Vagina (tissue), 2 donors: ENCODE data around the gene TMEM163. TPM values are rescaled to one million over a fixed set of nuclear protein-coding genes. Genes with fewer than 3 reads are reported as not detected.

Source experiments
- DNase-seq, 2 donors: peaks; one replicate each; pipeline ENCODE4 v3.0.0-alpha.2; 2017; ENCODE audit errors: extremely low spot score in 2 of 2
- H3K27ac ChIP-seq: fragments of 200-600 bp; sonication (generic); one replicate; pipeline ENCODE4 v1.5.1; 2019
- H3K27me3 ChIP-seq: fragments of 200-600 bp; sonication (generic); one replicate; pipeline ENCODE4 v1.5.1; 2019
- H3K36me3 ChIP-seq, 2 donors: fragments of 200-600 bp; sonication (generic); one replicate each; pipeline ENCODE4 v1.5.1; 2017 to 2019
- H3K4me1 ChIP-seq: fragments of 200-600 bp; sonication (generic); one replicate; pipeline ENCODE4 v1.5.1; 2019
- H3K4me3 ChIP-seq, 2 donors: fragments of 200-600 bp; sonication (generic); 1 replicate in 1 of 2; 2 replicates in 1 of 2; pipeline ENCODE4 v1.5.1; 2016 to 2019
- H3K9me3 ChIP-seq: fragments of 200-600 bp; sonication (generic); one replicate; pipeline ENCODE4 v1.5.1; 2019
- CTCF ChIP-seq, 3 experiments: fragments of 450-650 bp in 2 of 3; fragments of 200-600 bp in 1 of 3; sonication (generic) in 1 of 3; IDR thresholded peaks; one replicate each; pipeline ENCODE4 v1.5.1; 2017 to 2019; ENCODE audit warnings: antibody characterized with exemption in 3 of 3, mild to moderate bottlenecking in 2 of 3, moderate library complexity in 2 of 3
- POLR2A ChIP-seq, 2 donors: fragments of 450-650 bp; IDR thresholded peaks; one replicate each; pipeline ENCODE4 v1.6.1; 2017; ENCODE audit warnings: antibody characterized with exemption in 2 of 2, mild to moderate bottlenecking in 2 of 2, moderate library complexity in 2 of 2
- POLR2AphosphoS5 ChIP-seq, 2 donors: sonication (generic); formaldehyde crosslinking; IDR thresholded peaks; one replicate each; pipeline ENCODE4 v1.9.0; 2017; ENCODE audit warnings: antibody characterized with exemption in 2 of 2, mild to moderate bottlenecking in 2 of 2, low read depth in 1 of 2; ENCODE audit not compliant: insufficient read depth in 1 of 2
- intact Hi-C: fragments of 100-400 bp; cut with DNase I; formaldehyde crosslinking; loops from one replicate; pipeline ENCODE4 v1.15.1; 2023
- total RNA-seq: library from RNA; depleted of rRNA; stranded (reverse); fragments of >200 nt; gene quantifications from one replicate; pipeline ENCODE4 v1.2.3, GENCODE V29; 2016

Gene TMEM163
- total RNA-seq, 1 donor from 2014 or later = not detected

- Histone ChIP-seq H3K4me3 (no peak overlapping the region), H3K9me3 (no peaks in the 10 kb centered on the region), H3K36me3 (no peaks in the 10 kb centered on the region), H3K4me1 (no peaks in the 10 kb centered on the region), H3K27ac (no peak overlapping the region), H3K27me3 (no peaks in the 10 kb centered on the region)
- intact Hi-C loops = no loop called here
- TF ChIP-seq POLR2A (IDR thresholded peaks at IDR 0.05) = no peak
- TF ChIP-seq CTCF (IDR thresholded peaks at IDR 0.05) = no peak
- no peak for TF ChIP-seq POLR2AphosphoS5 (IDR thresholded peaks at IDR 0.05; ENCODE audit: insufficient read depth in 1 of 2, low read depth in 1 of 2)
- no peak for DNase-seq
These were observed 132.4 kb downstream of the TMEM163 start for GRCh38 chr2:134586326-134586965.

- H3K4me3 ChIP-seq = no peak overlapping the region
- no peak overlapping the region for H3K27ac ChIP-seq
- no peaks in the 10 kb centered on the region for H3K27me3 ChIP-seq
- TF ChIP-seq POLR2AphosphoS5 (IDR thresholded peaks at IDR 0.05; ENCODE audit: insufficient read depth in 1 of 2, low read depth in 1 of 2) (no peak), POLR2A (IDR thresholded peaks at IDR 0.05) (no peak)
- DNase-seq = no peak
- H3K4me1 ChIP-seq = no peaks in the 10 kb centered on the region
- no peaks in the 10 kb centered on the region for H3K9me3 ChIP-seq
- intact Hi-C loops = no loop called here
- H3K36me3 ChIP-seq = no peaks in the 10 kb centered on the region
These were observed 134.7 kb downstream of the TMEM163 start for GRCh38 chr2:134583997-134584520.

GRCh38 chr2:134583462-134583861 lies 135.3 kb downstream of the TMEM163 start:
- TF ChIP-seq POLR2A (IDR thresholded peaks at IDR 0.05) (no peak), CTCF (IDR thresholded peaks at IDR 0.05) (no peak), POLR2AphosphoS5 (IDR thresholded peaks at IDR 0.05; ENCODE audit: insufficient read depth in 1 of 2, low read depth in 1 of 2) (no peak)
- Histone ChIP-seq H3K9me3 (no peaks in the 10 kb centered on the region), H3K4me3 (no peak overlapping the region), H3K27me3 (no peaks in the 10 kb centered on the region), H3K27ac (no peak overlapping the region), H3K36me3 (no peaks in the 10 kb centered on the region), H3K4me1 (no peaks in the 10 kb centered on the region)
- DNase-seq = no peak
- intact Hi-C loops = no loop called here

- Histone ChIP-seq H3K4me1 (no peaks in the 10 kb centered on the region), H3K27ac (no peak overlapping the region), H3K4me3 (no peak overlapping the region), H3K36me3 (no peaks in the 10 kb centered on the region), H3K9me3 (no peaks in the 10 kb centered on the region), H3K27me3 (no peaks in the 10 kb centered on the region)
- no peak for TF ChIP-seq POLR2AphosphoS5 (IDR thresholded peaks at IDR 0.05; ENCODE audit: insufficient read depth in 1 of 2, low read depth in 1 of 2)
- no peak for TF ChIP-seq CTCF (IDR thresholded peaks at IDR 0.05)
- TF ChIP-seq POLR2A (IDR thresholded peaks at IDR 0.05) = no peak
- intact Hi-C loops = no loop called here
- DNase-seq = no peak
These were observed 136.3 kb downstream of the TMEM163 start for GRCh38 chr2:134582547-134582899.

GRCh38 chr2:134581877-134582546 lies 136.8 kb downstream of the TMEM163 start:
- H3K27ac ChIP-seq = no peak overlapping the region
- H3K9me3 ChIP-seq = no peaks in the 10 kb centered on the region
- DNase-seq = no peak
- H3K4me3 ChIP-seq = no peak overlapping the region
- H3K36me3 ChIP-seq = no peaks in the 10 kb centered on the region
- no peaks in the 10 kb centered on the region for H3K4me1 ChIP-seq
- H3K27me3 ChIP-seq = no peaks in the 10 kb centered on the region
- no peak for TF ChIP-seq POLR2AphosphoS5 (IDR thresholded peaks at IDR 0.05; ENCODE audit: insufficient read depth in 1 of 2, low read depth in 1 of 2)
- intact Hi-C loops = no loop called here

- Histone ChIP-seq H3K4me1 (no peaks in the 10 kb centered on the region), H3K27ac (no peak overlapping the region), H3K9me3 (no peaks in the 10 kb centered on the region), H3K36me3 (no peaks in the 10 kb centered on the region), H3K4me3 (no peak overlapping the region), H3K27me3 (no peaks in the 10 kb centered on the region)
- no peak for DNase-seq
- intact Hi-C loops = no loop called here
- TF ChIP-seq POLR2AphosphoS5 (IDR thresholded peaks at IDR 0.05; ENCODE audit: insufficient read depth in 1 of 2, low read depth in 1 of 2) = no peak
- TF ChIP-seq POLR2A (IDR thresholded peaks at IDR 0.05) = no peak
- TF ChIP-seq CTCF (IDR thresholded peaks at IDR 0.05) = no peak
These were observed 140.5 kb downstream of the TMEM163 start for GRCh38 chr2:134578316-134578715.
